Germinal center (tissue), 1 donor: ENCODE results near the gene AFF2.

ENCODE experiments used
- DNase-seq: peaks from one replicate; pipeline ENCODE4 v3.0.0; 2012; ENCODE audit warnings: mixed read lengths, low spot score

The AFF2 gene

GRCh38 chrX:148536961-148537360 is 36.5 kb downstream of the AFF2 start:
- no peak for DNase-seq

GRCh38 chrX:148537556-148538182 is 37.3 kb downstream of the AFF2 start:
- DNase-seq: peak; percentile 9

DNA sequence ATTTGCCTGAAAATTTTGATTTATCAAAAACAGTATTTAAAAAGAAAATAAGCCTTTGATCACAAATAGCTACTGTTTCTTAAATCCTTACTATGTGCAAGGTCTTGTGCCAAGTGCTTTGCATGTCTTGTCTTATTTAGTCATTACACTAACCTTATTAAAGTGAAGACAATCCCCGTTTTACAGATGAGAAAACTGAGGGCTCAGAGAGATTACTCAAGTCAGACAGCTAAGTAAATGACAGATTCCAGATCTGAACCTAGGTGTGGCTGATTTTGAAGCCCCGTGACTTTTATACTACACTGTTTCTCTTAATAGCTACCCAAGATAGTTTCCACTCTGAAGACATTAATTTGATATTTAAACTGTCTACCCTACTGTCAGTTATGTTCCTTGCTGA is 38.2 kb downstream of the AFF2 start:
- DNase-seq: no peak

- DNase-seq: no peak
Measured at GRCh38 chrX:148540114-148540513, 39.7 kb downstream of the AFF2 start.

DNA sequence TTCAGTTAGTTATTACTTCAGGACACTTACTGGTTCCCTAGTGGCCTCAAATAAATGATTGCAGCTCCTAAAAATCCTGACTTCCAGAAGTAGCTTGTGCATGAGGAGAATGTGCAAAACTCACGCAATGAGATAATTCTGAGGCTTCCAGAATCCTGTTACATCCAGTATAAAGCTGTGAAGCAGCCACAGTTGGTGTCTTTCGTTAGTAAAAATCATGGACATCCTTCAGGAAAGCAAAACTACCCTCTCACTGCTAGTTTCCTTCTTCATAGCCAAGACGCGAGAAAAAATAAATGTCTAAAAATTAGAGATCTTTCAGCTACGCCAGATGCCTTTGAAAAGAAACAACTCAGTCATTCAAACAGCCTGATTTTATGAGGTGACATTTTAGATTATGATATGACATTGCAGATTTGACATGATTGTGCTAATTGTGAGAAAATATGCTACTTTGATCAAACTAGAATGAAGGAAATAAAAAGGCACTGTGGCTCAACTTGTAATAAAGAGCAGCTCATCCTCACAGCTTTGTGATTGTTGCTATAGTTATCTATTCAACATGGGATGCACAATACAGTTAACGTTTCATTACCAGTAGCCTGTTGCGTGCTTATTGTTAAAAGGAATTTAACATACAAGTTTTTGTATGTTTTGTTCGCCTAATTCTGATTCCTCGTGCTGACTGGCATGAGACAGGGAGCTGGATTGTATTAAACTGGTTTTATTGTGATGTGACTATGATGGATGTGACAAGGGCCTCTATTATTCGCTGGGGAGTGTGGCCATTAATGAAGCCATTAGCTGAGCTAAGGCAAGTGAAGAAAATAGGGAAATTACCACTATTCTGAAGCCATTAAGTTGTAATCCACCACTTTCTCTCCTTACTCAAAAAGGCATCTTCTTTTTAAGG is 40.5 kb downstream of the AFF2 start:
- DNase-seq: no peak

- DNase-seq: no peak
Measured at GRCh38 chrX:148541584-148541940, 41.1 kb downstream of the AFF2 start.

DNA sequence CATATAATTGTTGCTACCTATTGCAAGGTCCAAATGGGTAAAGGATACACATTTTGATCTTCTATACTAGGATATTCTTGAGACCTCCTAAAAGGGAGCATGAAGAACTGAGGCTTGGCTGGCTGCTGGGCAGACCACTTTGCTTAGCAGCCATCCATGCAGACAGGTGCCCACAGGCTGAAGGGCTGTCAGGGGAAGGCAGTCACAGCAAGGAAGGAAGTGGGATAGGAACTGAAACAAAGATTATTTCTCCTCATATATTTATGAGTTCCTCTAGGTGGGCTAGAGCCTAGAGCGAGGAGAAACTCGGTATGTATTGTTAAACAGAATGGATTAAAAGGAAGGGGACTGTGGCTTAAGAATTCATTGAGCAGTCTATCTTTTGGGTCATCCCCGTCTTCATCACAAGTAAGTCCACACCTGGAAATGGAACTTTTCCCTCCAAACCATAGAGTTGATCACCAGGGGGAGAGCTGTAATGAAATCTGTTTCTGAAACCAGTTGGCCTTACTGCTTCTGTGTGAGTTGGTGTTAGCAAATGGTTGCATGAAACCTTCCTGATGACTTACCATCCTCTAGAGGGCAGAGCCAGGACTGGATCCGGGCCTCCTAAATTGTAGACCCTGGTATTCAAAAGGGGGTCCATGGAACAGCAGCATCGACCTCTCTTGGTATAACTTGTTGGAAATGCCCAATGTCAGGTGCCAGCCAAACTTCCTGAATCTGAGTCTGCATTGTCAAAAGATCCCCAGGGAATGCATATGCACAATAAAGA is 42.3 kb downstream of the AFF2 start:
- peak; percentile 31 for DNase-seq

- DNase-seq: no peak
Measured at GRCh38 chrX:148552775-148553174, 52.4 kb downstream of the AFF2 start.

DNA sequence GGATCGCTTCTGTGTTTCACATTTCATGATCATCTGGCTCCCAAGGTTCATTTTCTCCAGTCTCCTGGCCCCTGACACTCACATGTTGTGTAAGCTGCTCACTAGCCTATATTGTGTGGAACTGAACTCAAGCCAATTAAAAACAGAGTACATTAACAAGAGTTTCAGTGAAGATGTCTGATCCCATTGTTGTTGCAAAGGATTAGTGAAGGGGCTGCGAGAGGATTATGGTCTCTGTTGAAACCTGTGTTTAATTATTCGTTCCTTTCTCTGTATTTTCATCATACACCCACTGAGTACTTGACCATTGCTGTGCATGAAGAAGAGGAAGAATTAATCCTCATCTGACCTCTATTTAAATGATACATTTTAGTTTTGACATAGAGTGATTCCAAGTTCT is 54.7 kb downstream of the AFF2 start:
- no peak for DNase-seq

DNA sequence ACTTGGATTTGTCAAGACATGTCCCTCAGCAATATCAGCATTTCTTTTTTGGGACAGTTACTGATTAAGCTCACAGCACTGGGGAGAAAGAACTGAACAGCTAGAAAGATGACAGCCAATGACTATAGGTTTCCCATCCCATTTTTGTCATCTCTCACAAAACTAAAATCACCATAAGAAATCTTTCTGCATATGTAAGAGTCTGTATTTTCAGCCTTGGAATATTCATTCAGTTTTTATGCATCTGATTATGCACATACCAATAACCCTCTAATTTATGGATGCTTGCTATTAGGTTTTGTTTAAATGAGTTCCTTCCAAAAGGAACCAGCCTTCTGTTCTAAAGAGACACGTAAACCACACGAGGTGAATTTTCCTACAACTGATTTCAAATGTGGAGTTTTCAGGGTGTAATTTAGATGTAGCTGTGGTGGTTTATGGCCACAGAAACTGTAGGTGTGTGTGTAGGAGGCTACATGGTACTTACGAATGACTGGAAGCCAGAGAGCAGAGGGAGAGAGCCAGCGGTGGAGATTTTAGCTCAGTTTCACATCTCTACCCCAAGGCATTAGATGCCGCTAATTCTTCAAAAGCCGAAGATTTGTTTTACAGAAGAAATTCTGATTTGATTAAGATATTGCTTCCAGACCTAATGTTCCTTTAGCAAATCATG is 55.3 kb downstream of the AFF2 start:
- no peak for DNase-seq

DNA sequence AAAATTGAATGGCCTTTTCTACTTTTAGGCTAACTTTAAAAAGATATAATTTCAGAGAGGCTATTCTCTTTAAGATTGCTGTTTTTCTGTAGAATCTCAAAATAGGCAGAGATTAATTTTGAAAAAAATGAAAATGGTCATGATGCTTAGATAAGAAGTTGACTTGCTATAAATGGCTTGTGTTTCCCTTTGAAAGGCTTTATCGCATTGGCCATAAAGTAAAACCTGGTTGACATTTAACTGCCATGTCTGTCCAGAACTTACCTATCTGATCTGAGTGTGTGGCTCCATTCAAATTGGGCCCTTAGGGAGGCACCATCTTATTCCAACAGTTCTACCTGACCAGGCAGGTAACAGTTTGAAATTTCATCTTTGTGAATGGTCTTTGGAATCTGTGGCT is 56.1 kb downstream of the AFF2 start:
- no peak for DNase-seq

DNA sequence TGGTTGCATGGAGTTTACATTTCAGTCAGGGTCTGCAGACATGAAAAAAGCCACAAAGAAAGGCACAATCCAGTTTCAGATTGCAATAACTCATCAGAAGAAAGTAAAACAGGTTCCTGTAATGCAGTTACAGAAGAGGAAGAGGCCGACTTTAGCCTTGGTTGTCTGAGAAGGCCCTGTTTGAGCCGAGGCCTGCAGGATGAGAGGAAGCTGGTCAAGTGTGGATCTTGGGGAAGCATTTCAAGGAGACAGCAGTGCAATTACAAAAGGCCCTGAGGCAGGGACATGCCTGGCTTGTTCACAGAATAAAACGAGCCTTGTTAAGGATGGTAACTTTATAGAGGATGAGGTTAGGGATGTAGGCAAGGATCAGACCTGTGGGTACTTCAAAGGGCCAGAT is 62.4 kb downstream of the AFF2 start:
- DNase-seq: no peak

- no peak for DNase-seq
Measured at GRCh38 chrX:148567229-148567628, 66.8 kb downstream of the AFF2 start.

DNA sequence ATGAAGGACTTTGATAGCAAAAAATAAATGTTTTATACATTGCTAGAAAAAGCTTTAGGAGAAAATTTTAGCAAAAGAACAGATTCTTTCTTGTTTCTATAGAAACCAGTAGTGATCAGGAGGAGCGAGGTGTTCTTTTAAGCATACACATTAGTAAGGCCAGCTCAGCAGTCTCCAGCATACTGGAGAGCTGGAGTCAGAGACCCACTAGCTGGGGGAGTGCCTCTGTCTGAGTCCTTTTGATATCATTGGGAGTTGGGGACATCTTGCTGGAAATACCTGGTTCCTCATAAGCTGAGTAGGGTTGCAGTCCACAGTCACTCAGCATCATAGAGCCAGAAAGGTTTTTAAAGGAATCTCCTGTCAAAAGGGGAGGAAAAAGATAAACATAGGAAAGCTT is 67.4 kb downstream of the AFF2 start:
- no peak for DNase-seq

DNA sequence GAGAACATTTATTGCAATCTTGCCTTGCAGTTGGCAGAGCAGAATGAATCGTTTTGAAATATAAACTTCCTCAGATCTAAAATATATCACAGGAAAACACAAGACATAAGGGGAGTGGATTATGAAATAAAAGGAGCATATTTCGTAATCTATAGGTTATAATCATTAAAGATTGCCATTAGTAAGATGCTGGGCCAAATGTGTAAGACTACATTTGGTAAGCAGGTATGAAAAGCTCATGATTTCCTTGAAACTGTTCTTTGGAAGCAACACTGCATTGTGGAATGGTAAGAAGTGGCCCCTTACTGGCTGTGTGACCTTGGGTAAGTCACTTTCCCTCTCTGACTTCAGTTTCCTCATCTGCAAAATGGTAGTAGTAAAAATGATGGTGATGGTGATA is 68.3 kb downstream of the AFF2 start:
- DNase-seq: no peak

DNA sequence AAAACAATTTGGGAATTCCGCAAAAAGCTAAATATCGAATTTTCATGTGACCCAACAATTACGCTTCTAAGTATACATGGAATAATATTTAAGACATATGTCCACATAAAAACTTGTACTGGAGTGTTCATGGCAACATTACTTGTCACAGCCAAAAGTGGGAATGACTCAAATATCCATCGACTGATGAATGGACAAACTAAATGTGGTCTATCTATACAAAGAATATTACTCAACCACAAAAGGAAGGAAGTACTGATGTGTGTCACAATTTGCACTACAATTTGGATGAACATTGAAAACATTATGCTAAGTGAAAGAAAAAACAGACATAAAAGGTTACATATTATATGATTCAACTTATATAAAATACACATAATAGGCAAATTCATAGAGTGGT is 71.9 kb downstream of the AFF2 start:
- no peak for DNase-seq

- DNase-seq: no peak
Measured at GRCh38 chrX:148573119-148573518, 72.7 kb downstream of the AFF2 start.

- no peak for DNase-seq
Measured at GRCh38 chrX:148574237-148574973, 74.0 kb downstream of the AFF2 start.

GRCh38 chrX:148576396-148576795 is 76.0 kb downstream of the AFF2 start:
- DNase-seq: no peak

- no peak for DNase-seq
Measured at GRCh38 chrX:148577741-148578140, 77.3 kb downstream of the AFF2 start.

DNA sequence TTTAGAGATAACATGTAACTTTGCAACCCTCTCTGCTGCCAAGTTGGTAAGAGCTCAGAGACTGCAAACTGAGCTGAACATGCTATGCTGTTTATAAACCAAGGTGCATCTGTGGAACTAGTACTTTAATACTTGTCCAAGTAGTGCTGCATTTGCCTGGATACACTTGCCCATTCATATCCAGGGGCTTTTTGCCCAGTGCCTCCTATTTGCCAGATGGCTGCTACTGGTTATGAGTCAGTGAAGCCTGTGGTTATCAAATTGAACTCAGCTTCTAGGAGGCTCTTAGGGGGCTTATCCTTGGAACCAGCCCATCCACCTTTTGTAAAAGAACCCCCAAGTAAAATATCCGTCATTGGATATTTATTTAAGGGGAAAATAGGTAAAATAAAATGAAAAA is 79.6 kb downstream of the AFF2 start:
- DNase-seq: no peak

- no peak for DNase-seq
Measured at GRCh38 chrX:148582353-148582752, 81.9 kb downstream of the AFF2 start.
